ENCODE measurements around the gene SHISAL2A.

Gene SHISAL2A

GRCh38 chr1:52634111-52634510, 1.1 kb downstream of the SHISAL2A start:
- Mint-ChIP-seq H3K27ac (peak overlapping the region; percentile 91), H3K36me3 (ENCODE audit: low read depth) (peaks cover 10% of the 10 kb centered on the region), H3K4me3 (peak overlapping the region; percentile 86), H3K4me1 (ENCODE audit: low read depth) (peaks cover 57% of the 10 kb centered on the region), H3K9me3 (no peaks in the 10 kb centered on the region), H3K27me3 (ENCODE audit: low read depth) (peaks cover 4% of the 10 kb centered on the region)

- H3K27me3 Mint-ChIP-seq (ENCODE audit: low read depth) = peaks cover 4% of the 10 kb centered on the region
- H3K9me3 Mint-ChIP-seq = no peaks in the 10 kb centered on the region
- peak overlapping the region; percentile 79 for H3K27ac Mint-ChIP-seq
- H3K4me3 Mint-ChIP-seq = peak overlapping the region; percentile 33
- H3K36me3 Mint-ChIP-seq (ENCODE audit: low read depth) = peaks cover 13% of the 10 kb centered on the region
- peaks cover 58% of the 10 kb centered on the region for H3K4me1 Mint-ChIP-seq (ENCODE audit: low read depth)
These were observed 2.5 kb downstream of the SHISAL2A start for GRCh38 chr1:52635321-52636089.

- Mint-ChIP-seq H3K4me1 (ENCODE audit: low read depth) (peaks cover 60% of the 10 kb centered on the region), H3K4me3 (peak overlapping the region; percentile 75), H3K36me3 (ENCODE audit: low read depth) (peaks cover 19% of the 10 kb centered on the region), H3K9me3 (peaks cover 4% of the 10 kb centered on the region), H3K27ac (peak overlapping the region; percentile 99), H3K27me3 (ENCODE audit: low read depth) (peaks cover 4% of the 10 kb centered on the region)
These were observed 4.0 kb downstream of the SHISAL2A start for GRCh38 chr1:52636721-52637695.

GRCh38 chr1:52637946-52638345, 5.0 kb downstream of the SHISAL2A start:
- Mint-ChIP-seq H3K27me3 (ENCODE audit: low read depth) (peaks cover 4% of the 10 kb centered on the region), H3K27ac (peak overlapping the region; percentile 99), H3K4me3 (no peak overlapping the region), H3K36me3 (ENCODE audit: low read depth) (peaks cover 24% of the 10 kb centered on the region), H3K4me1 (ENCODE audit: low read depth) (peaks cover 62% of the 10 kb centered on the region), H3K9me3 (peaks cover 4% of the 10 kb centered on the region)

- peaks cover 26% of the 10 kb centered on the region for H3K36me3 Mint-ChIP-seq (ENCODE audit: low read depth)
These were observed 7.7 kb downstream of the SHISAL2A start for GRCh38 chr1:52640697-52641096.

GRCh38 chr1:52641307-52641706, 8.3 kb downstream of the SHISAL2A start:
- peak overlapping the region; percentile 66 for H3K27ac Mint-ChIP-seq
- H3K36me3 Mint-ChIP-seq (ENCODE audit: low read depth) = peaks cover 26% of the 10 kb centered on the region
- H3K27me3 Mint-ChIP-seq (ENCODE audit: low read depth) = no peaks in the 10 kb centered on the region
- peaks cover 41% of the 10 kb centered on the region for H3K4me1 Mint-ChIP-seq (ENCODE audit: low read depth)
- H3K4me3 Mint-ChIP-seq = no peak overlapping the region
- peaks cover 4% of the 10 kb centered on the region for H3K9me3 Mint-ChIP-seq

More at GRCh38 chr1:52640697-52641096, 7.7 kb downstream of the SHISAL2A start:
- Mint-ChIP-seq H3K27ac (no peak overlapping the region), H3K4me1 (ENCODE audit: low read depth) (peaks cover 44% of the 10 kb centered on the region), H3K4me3 (no peak overlapping the region), H3K9me3 (peaks cover 4% of the 10 kb centered on the region), H3K27me3 (ENCODE audit: low read depth) (no peaks in the 10 kb centered on the region)

GRCh38 chr1:52645261-52645660, 12.3 kb downstream of the SHISAL2A start:
- Mint-ChIP-seq H3K27ac (no peak overlapping the region), H3K9me3 (peaks cover 4% of the 10 kb centered on the region), H3K4me3 (no peak overlapping the region), H3K27me3 (ENCODE audit: low read depth) (no peaks in the 10 kb centered on the region), H3K4me1 (ENCODE audit: low read depth) (peaks cover 15% of the 10 kb centered on the region), H3K36me3 (ENCODE audit: low read depth) (peaks cover 20% of the 10 kb centered on the region)

GRCh38 chr1:52651904-52652303, 18.9 kb downstream of the SHISAL2A start:
- Mint-ChIP-seq H3K4me1 (ENCODE audit: low read depth) (peaks cover 7% of the 10 kb centered on the region), H3K27me3 (ENCODE audit: low read depth) (no peaks in the 10 kb centered on the region), H3K36me3 (ENCODE audit: low read depth) (peaks cover 15% of the 10 kb centered on the region), H3K9me3 (no peaks in the 10 kb centered on the region), H3K4me3 (no peak overlapping the region), H3K27ac (no peak overlapping the region)

GRCh38 chr1:52653207-52653849, 20.4 kb downstream of the SHISAL2A start:
- H3K27me3 Mint-ChIP-seq (ENCODE audit: low read depth) = no peaks in the 10 kb centered on the region
- H3K27ac Mint-ChIP-seq = no peak overlapping the region
- no peak overlapping the region for H3K4me3 Mint-ChIP-seq
- peaks cover 7% of the 10 kb centered on the region for H3K4me1 Mint-ChIP-seq (ENCODE audit: low read depth)
- H3K9me3 Mint-ChIP-seq = no peaks in the 10 kb centered on the region
- H3K36me3 Mint-ChIP-seq (ENCODE audit: low read depth) = peaks cover 15% of the 10 kb centered on the region

- peaks cover 12% of the 10 kb centered on the region for H3K4me1 Mint-ChIP-seq (ENCODE audit: low read depth)
- H3K4me3 Mint-ChIP-seq = no peak overlapping the region
- H3K27ac Mint-ChIP-seq = no peak overlapping the region
- H3K9me3 Mint-ChIP-seq = no peaks in the 10 kb centered on the region
- no peaks in the 10 kb centered on the region for H3K27me3 Mint-ChIP-seq (ENCODE audit: low read depth)
- H3K36me3 Mint-ChIP-seq (ENCODE audit: low read depth) = peaks cover 15% of the 10 kb centered on the region
These were observed 21.1 kb downstream of the SHISAL2A start for GRCh38 chr1:52654063-52654462.

- H3K4me3 Mint-ChIP-seq = no peak overlapping the region
- no peaks in the 10 kb centered on the region for H3K9me3 Mint-ChIP-seq
- H3K4me1 Mint-ChIP-seq (ENCODE audit: low read depth) = peaks cover 17% of the 10 kb centered on the region
- peaks cover 9% of the 10 kb centered on the region for H3K36me3 Mint-ChIP-seq (ENCODE audit: low read depth)
- no peaks in the 10 kb centered on the region for H3K27me3 Mint-ChIP-seq (ENCODE audit: low read depth)
- H3K27ac Mint-ChIP-seq = no peak overlapping the region
These were observed 24.7 kb downstream of the SHISAL2A start for GRCh38 chr1:52657702-52658101.

GRCh38 chr1:52658795-52659194, 25.8 kb downstream of the SHISAL2A start:
- Mint-ChIP-seq H3K36me3 (ENCODE audit: low read depth) (peaks cover 4% of the 10 kb centered on the region), H3K4me3 (no peak overlapping the region), H3K9me3 (no peaks in the 10 kb centered on the region), H3K27me3 (ENCODE audit: low read depth) (no peaks in the 10 kb centered on the region), H3K27ac (no peak overlapping the region), H3K4me1 (ENCODE audit: low read depth) (peaks cover 17% of the 10 kb centered on the region)

- Mint-ChIP-seq H3K27me3 (ENCODE audit: low read depth) (no peaks in the 10 kb centered on the region), H3K36me3 (ENCODE audit: low read depth) (peaks cover 4% of the 10 kb centered on the region), H3K4me1 (ENCODE audit: low read depth) (peaks cover 15% of the 10 kb centered on the region), H3K27ac (peak overlapping the region; percentile 75), H3K9me3 (no peaks in the 10 kb centered on the region), H3K4me3 (no peak overlapping the region)
These were observed 26.4 kb downstream of the SHISAL2A start for GRCh38 chr1:52659356-52659755.

- Mint-ChIP-seq H3K36me3 (ENCODE audit: low read depth) (peaks cover 4% of the 10 kb centered on the region), H3K27ac (peak overlapping the region; percentile 75), H3K4me1 (ENCODE audit: low read depth) (peaks cover 15% of the 10 kb centered on the region), H3K4me3 (no peak overlapping the region), H3K9me3 (no peaks in the 10 kb centered on the region), H3K27me3 (ENCODE audit: low read depth) (no peaks in the 10 kb centered on the region)
These were observed 27.1 kb downstream of the SHISAL2A start for GRCh38 chr1:52659851-52660596.

Data from T-helper 1 cell treated with Interleukin-12 subunit alpha and Interleukin-12 subunit beta and Interleukin-4 antibody, amounts not matched to agents 30 μg/mL and 1 μg/mL, for 36 hours (primary cell).